Hepatocyte (in vitro differentiated cells): ENCODE results near the gene UBXN7. TPM values are rescaled to one million over a fixed set of nuclear protein-coding genes. Genes with fewer than 3 reads are reported as not detected.
"Not testable (repeated sequence)": the region's sequence is repeated elsewhere in the genome, so short reads cannot be mapped to it uniquely, and the experiment has no call there.

Source experiments
- DNase-seq: peaks from one replicate; pipeline ENCODE4 v3.0.0-alpha.2; 2016; ENCODE audit warnings: low spot score
- H2AFZ ChIP-seq: fragments of 200-600 bp; sonication (generic); 2 replicates; pipeline ENCODE4 v1.6.0; 2016; ENCODE audit warnings: antibody characterized with exemption, mild to moderate bottlenecking
- H3K27ac ChIP-seq: fragments of 200-600 bp; sonication (generic); 2 replicates; pipeline ENCODE4 v1.5.1; 2016; ENCODE audit warnings: mild to moderate bottlenecking
- H3K27me3 ChIP-seq: fragments of 200-600 bp; sonication (generic); 2 replicates; pipeline ENCODE4 v1.6.1; 2016
- H3K36me3 ChIP-seq: fragments of 200-600 bp; sonication (generic); replicated peaks from 2 replicates; pipeline ENCODE4 v1.5.1; 2016; ENCODE audit warnings: low read depth; ENCODE audit not compliant: insufficient read depth
- H3K4me1 ChIP-seq: fragments of 200-600 bp; sonication (generic); 2 replicates; pipeline ENCODE4 v1.5.1; 2016; ENCODE audit warnings: mild to moderate bottlenecking, moderate library complexity; ENCODE audit not compliant: insufficient read depth
- H3K4me2 ChIP-seq: fragments of 200-600 bp; sonication (generic); 2 replicates; pipeline ENCODE4 v1.6.0; 2016
- H3K4me3 ChIP-seq: fragments of 200-600 bp; sonication (generic); 2 replicates; pipeline ENCODE4 v1.5.1; 2016; ENCODE audit warnings: mild to moderate bottlenecking
- H3K79me2 ChIP-seq: fragments of 200-600 bp; sonication (generic); 2 replicates; pipeline ENCODE4 v1.6.0; 2017; ENCODE audit warnings: mild to moderate bottlenecking
- H3K9me2 ChIP-seq: fragments of 200-600 bp; sonication (generic); replicated peaks from 2 replicates; pipeline ENCODE4 v1.6.0; 2017; ENCODE audit warnings: mild to moderate bottlenecking; ENCODE audit not compliant: insufficient read depth
- H3K9me3 ChIP-seq: fragments of 200-600 bp; sonication (generic); 2 replicates; pipeline ENCODE4 v1.5.1; 2016; ENCODE audit warnings: low read depth, mild to moderate bottlenecking
- H4K20me1 ChIP-seq: fragments of 200-600 bp; sonication (generic); 2 replicates; pipeline ENCODE4 v1.6.0; 2016; ENCODE audit warnings: mild to moderate bottlenecking; ENCODE audit not compliant: insufficient read depth, poor library complexity, severe bottlenecking
- CTCF ChIP-seq: fragments of 200-600 bp; sonication (generic); IDR thresholded peaks from 2 replicates; pipeline ENCODE4 v1.5.1; 2016; ENCODE audit warnings: antibody characterized with exemption, mild to moderate bottlenecking; ENCODE audit not compliant: poor library complexity
- EZH2 ChIP-seq: fragments of 200-600 bp; sonication (generic); IDR thresholded peaks from 2 replicates; pipeline ENCODE4 v1.6.1; 2016; ENCODE audit warnings: antibody characterized with exemption, mild to moderate bottlenecking, borderline replicate concordance
- EZH2phosphoT487 ChIP-seq: fragments of 200-600 bp; sonication (generic); IDR thresholded peaks from one replicate; pipeline ENCODE4 v1.6.1; 2018; ENCODE audit warnings: antibody characterized with exemption, mild to moderate bottlenecking, low read depth, moderate library complexity; ENCODE audit not compliant: unreplicated experiment, severe bottlenecking
- WGBS: methylation state at CpG from one replicate; pipeline ENCODE4 v1.1.6; 2016; ENCODE audit warnings: low lambda C conversion rate; ENCODE audit errors: missing lambda C conversion rate; 5-methylcytosine and 5-hydroxymethylcytosine counted together
- polyA plus RNA-seq: library from polyadenylated mRNA; unstranded; fragments of >200 nt; fragmentation: Nextera tagmentation; extraction: Ambion mirVana; gene quantifications from 2 replicates; pipeline ENCODE4 v1.2.1, GENCODE V29; 2016
- total RNA-seq: library from RNA; depleted of rRNA; stranded (reverse); fragments of >200 nt; gene quantifications from 2 replicates; pipeline ENCODE4 v1.2.3, GENCODE V29; 2014

UBXN7 gene
- total and polyA plus RNA-seq, 2 experiments from 2014 or later: 18.6 to 32.4 TPM

- 2% methylated on average over 69 of the region's 92 CpGs for WGBS
- Histone ChIP-seq H4K20me1 (no peaks in the 10 kb centered on the region), H3K27ac (peak within 1 kb of the TSS; percentile 99), H3K27me3 (no peaks in the 10 kb centered on the region), H3K36me3 (no peaks in the 10 kb centered on the region), H3K4me1 (no peaks in the 10 kb centered on the region), H3K79me2 (peaks cover 6% of the 10 kb centered on the region), H2AFZ (peak within 1 kb of the TSS; percentile 97), H3K4me3 (peak within 1 kb of the TSS; percentile 96), H3K9me2 (no peaks in the 10 kb centered on the region), H3K9me3 (no peaks in the 10 kb centered on the region), H3K4me2 (peak within 1 kb of the TSS; percentile 83)
- no peak for TF ChIP-seq EZH2
- peak; percentile 96 for DNase-seq
Observed at GRCh38 chr3:196317687-196318467, 114.3 kb downstream of the UBXN7 start, which contains the start of gene DYNLT2B. Gene DYNLT2B (minus strand): TSS chr3:196318240. CDS start chr3:196318152, 88 bp downstream.

GRCh38 chr3:196316799-196317686 lies 115.2 kb downstream of the UBXN7 start:
- Histone ChIP-seq H3K4me2 (peak overlapping the region; percentile 83), H3K27ac (peak overlapping the region; percentile 99), H3K4me3 (peak overlapping the region; percentile 96), H2AFZ (peak overlapping the region; percentile 97)
- H3K36me3 ChIP-seq, H3K9me3 ChIP-seq, H3K27me3 ChIP-seq, H3K4me1 ChIP-seq, H3K79me2 ChIP-seq, H3K9me2 ChIP-seq, H4K20me1 ChIP-seq, DNase-seq: not testable (repeated sequence)
- WGBS: 8% methylated on average over 13 of the region's 17 CpGs

- H3K9me2 ChIP-seq: no peaks in the 10 kb centered on the region
- no peak for DNase-seq
- no peak overlapping the region for H3K4me2 ChIP-seq
- H4K20me1 ChIP-seq: no peaks in the 10 kb centered on the region
- H3K36me3 ChIP-seq: no peaks in the 10 kb centered on the region
- H3K79me2 ChIP-seq: peaks cover 6% of the 10 kb centered on the region
- H3K4me3 ChIP-seq: no peak overlapping the region
- H2AFZ ChIP-seq: no peak overlapping the region
- H3K27me3 ChIP-seq: no peaks in the 10 kb centered on the region
- H3K4me1 ChIP-seq: no peaks in the 10 kb centered on the region
- no peak overlapping the region for H3K27ac ChIP-seq
- no peaks in the 10 kb centered on the region for H3K9me3 ChIP-seq
- TF ChIP-seq EZH2 (no peak), EZH2phosphoT487 (no peak), CTCF (no peak)
- 100% methylated on average over 1 of the region's 1 CpG for whole genome bisulfite sequencing
Observed at GRCh38 chr3:196315821-196316220, 116.4 kb downstream of the UBXN7 start.

- WGBS: 100% methylated on average over 3 of the region's 3 CpGs
- TF ChIP-seq CTCF: no peak
- TF ChIP-seq EZH2phosphoT487: no peak
- no peak for TF ChIP-seq EZH2
- no peak for DNase-seq
Observed at GRCh38 chr3:196314597-196314996, 117.6 kb downstream of the UBXN7 start.

GRCh38 chr3:196314086-196314485 lies 118.1 kb downstream of the UBXN7 start:
- not testable (repeated sequence) for H3K4me3 ChIP-seq, H3K79me2 ChIP-seq, H3K27ac ChIP-seq, H3K27me3 ChIP-seq, H3K36me3 ChIP-seq, H3K4me2 ChIP-seq, H3K9me2 ChIP-seq, H3K9me3 ChIP-seq, H4K20me1 ChIP-seq, H2AFZ ChIP-seq, DNase-seq, H3K4me1 ChIP-seq
- WGBS: 90% methylated on average over 7 of the region's 7 CpGs

More at GRCh38 chr3:196314597-196314996, 117.6 kb downstream of the UBXN7 start:
- H3K4me1 ChIP-seq: no peaks in the 10 kb centered on the region
- peaks cover 6% of the 10 kb centered on the region for H3K79me2 ChIP-seq
- no peaks in the 10 kb centered on the region for H3K9me3 ChIP-seq
- no peak overlapping the region for H2AFZ ChIP-seq
- H3K36me3 ChIP-seq: no peaks in the 10 kb centered on the region
- H3K9me2 ChIP-seq: no peaks in the 10 kb centered on the region
- H3K4me2 ChIP-seq: no peak overlapping the region
- H3K27me3 ChIP-seq: no peaks in the 10 kb centered on the region
- no peak overlapping the region for H3K27ac ChIP-seq
- H3K4me3 ChIP-seq: no peak overlapping the region
- H4K20me1 ChIP-seq: no peaks in the 10 kb centered on the region

GRCh38 chr3:196302960-196303359 lies 129.3 kb downstream of the UBXN7 start:
- not testable (repeated sequence) for H3K9me2 ChIP-seq, H3K4me3 ChIP-seq, H3K4me1 ChIP-seq, H3K9me3 ChIP-seq, H2AFZ ChIP-seq, H3K79me2 ChIP-seq, H3K27me3 ChIP-seq, H3K4me2 ChIP-seq, H3K36me3 ChIP-seq, H3K27ac ChIP-seq, H4K20me1 ChIP-seq, DNase-seq
- 95% methylated on average over 7 of the region's 8 CpGs for WGBS
